Measurements from ENCODE around the gene NHEJ1.

- no peak for TF ChIP-seq CTCF (conservative IDR thresholded peaks at IDR 0.05 in 1 of 2, IDR thresholded peaks at IDR 0.05 in 1 of 2; ENCODE audit: extremely low read depth in 1 of 2, insufficient read depth in 1 of 2, low read depth in 1 of 2, low read length in 2 of 2)
- TF ChIP-seq EZH2 (IDR thresholded peaks at IDR 0.05; ENCODE audit: borderline replicate concordance, low read length): no peak
These were observed 36.8 kb upstream of the NHEJ1 start for GRCh38 chr2:219197388-219197787.
